PFSK-1 (cell line): ENCODE data around the gene ZFYVE21.

ENCODE experiments used
- POLR2AphosphoS5 ChIP-seq: IDR thresholded peaks from 2 replicates; pipeline ENCODE4 v1.6.1; 2012; ENCODE audit warnings: low read depth, mild to moderate bottlenecking, control low read depth, low read length, moderate library complexity
- TF ChIP-seq, protein P1 (sequence below), 2 experiments: IDR thresholded peaks; 2 replicates each; pipeline versions ENCODE4 v1.6.1 to v1.8.0; 2011 to 2012; ENCODE audit warnings: low read depth in 2 of 2, low read length in 2 of 2, control low read depth in 1 of 2, inconsistent platforms in 1 of 2, mild to moderate bottlenecking in 1 of 2, moderate library complexity in 1 of 2; ENCODE audit not compliant: insufficient read depth in 1 of 2

DNA sequence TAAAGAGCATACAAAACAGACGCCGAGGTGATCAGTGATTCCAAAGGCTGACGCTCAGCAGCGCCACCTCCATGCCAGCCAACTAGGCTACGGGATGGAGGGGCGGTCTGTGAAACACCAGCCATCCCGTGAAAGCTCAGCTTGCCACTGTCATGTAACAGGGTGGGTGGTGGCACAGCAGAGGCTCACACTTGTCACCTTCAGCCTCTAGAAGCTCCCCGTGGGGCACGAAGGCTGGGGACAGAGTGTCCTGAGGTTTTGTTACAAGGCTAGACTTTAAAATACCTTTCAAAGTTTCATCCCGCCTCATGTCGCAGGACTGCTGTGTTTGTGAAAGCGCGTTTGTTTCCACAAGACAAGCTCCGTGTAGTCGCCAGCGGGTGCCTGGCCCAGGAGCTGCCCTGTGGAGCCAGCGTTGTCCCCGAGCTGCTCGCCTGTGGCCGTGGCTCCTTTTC, 21.0 kb upstream of the ZFYVE21 start:
- TF ChIP-seq POLR2AphosphoS5 = no peak
- TF ChIP-seq, protein P1, sequence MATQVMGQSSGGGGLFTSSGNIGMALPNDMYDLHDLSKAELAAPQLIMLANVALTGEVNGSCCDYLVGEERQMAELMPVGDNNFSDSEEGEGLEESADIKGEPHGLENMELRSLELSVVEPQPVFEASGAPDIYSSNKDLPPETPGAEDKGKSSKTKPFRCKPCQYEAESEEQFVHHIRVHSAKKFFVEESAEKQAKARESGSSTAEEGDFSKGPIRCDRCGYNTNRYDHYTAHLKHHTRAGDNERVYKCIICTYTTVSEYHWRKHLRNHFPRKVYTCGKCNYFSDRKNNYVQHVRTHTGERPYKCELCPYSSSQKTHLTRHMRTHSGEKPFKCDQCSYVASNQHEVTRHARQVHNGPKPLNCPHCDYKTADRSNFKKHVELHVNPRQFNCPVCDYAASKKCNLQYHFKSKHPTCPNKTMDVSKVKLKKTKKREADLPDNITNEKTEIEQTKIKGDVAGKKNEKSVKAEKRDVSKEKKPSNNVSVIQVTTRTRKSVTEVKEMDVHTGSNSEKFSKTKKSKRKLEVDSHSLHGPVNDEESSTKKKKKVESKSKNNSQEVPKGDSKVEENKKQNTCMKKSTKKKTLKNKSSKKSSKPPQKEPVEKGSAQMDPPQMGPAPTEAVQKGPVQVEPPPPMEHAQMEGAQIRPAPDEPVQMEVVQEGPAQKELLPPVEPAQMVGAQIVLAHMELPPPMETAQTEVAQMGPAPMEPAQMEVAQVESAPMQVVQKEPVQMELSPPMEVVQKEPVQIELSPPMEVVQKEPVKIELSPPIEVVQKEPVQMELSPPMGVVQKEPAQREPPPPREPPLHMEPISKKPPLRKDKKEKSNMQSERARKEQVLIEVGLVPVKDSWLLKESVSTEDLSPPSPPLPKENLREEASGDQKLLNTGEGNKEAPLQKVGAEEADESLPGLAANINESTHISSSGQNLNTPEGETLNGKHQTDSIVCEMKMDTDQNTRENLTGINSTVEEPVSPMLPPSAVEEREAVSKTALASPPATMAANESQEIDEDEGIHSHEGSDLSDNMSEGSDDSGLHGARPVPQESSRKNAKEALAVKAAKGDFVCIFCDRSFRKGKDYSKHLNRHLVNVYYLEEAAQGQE (IDR thresholded peaks at IDR 0.05; ENCODE audit: insufficient read depth in 1 of 2, low read depth in 2 of 2, low read length in 2 of 2) = no peak
